ENCODE measurements around the gene TRIO.

Gene TRIO

GRCh38 chr5:14245132-14245925 lies 102.2 kb downstream of the TRIO start:
- no peak for DNase-seq (ENCODE audit: low read depth, low spot score)

GRCh38 chr5:14246350-14247053 lies 103.4 kb downstream of the TRIO start:
- DNase-seq (ENCODE audit: low read depth, low spot score), result no peak

- DNase-seq (ENCODE audit: low read depth, low spot score), result no peak
Measured at GRCh38 chr5:14247054-14247386, 103.9 kb downstream of the TRIO start.

- no peak for DNase-seq (ENCODE audit: low read depth, low spot score)
Measured at GRCh38 chr5:14249258-14250082, 106.3 kb downstream of the TRIO start.

- DNase-seq (ENCODE audit: low read depth, low spot score), result no peak
Measured at GRCh38 chr5:14250084-14250695, 107.0 kb downstream of the TRIO start.

- no peak for DNase-seq (ENCODE audit: low read depth, low spot score)
Measured at GRCh38 chr5:14250748-14251701, 107.9 kb downstream of the TRIO start.

DNA sequence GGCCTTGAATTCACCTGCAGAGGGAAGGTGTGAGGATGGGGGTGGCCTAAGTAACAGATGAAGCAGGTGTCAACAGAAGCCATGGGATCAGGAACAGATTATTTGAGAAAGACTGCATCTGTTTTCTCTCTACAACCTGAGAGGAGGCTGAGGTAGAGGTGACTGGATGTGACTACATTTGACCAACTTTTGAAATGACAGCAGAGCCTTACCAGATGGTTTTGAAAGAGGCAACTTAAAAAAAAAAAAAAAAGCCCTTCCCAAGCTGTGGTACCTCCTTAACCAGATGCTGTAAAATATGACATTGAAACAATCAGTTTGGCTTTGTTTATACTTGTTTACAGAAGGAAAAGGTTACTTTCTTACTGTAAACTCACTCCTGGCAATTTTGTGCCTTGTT lies 108.6 kb downstream of the TRIO start:
- DNase-seq (ENCODE audit: low read depth, low spot score), result no peak

- DNase-seq (ENCODE audit: low read depth, low spot score), result no peak
Measured at GRCh38 chr5:14252793-14253192, 109.7 kb downstream of the TRIO start.

GRCh38 chr5:14254686-14255085 lies 111.5 kb downstream of the TRIO start:
- no peak for DNase-seq (ENCODE audit: low read depth, low spot score)

DNA sequence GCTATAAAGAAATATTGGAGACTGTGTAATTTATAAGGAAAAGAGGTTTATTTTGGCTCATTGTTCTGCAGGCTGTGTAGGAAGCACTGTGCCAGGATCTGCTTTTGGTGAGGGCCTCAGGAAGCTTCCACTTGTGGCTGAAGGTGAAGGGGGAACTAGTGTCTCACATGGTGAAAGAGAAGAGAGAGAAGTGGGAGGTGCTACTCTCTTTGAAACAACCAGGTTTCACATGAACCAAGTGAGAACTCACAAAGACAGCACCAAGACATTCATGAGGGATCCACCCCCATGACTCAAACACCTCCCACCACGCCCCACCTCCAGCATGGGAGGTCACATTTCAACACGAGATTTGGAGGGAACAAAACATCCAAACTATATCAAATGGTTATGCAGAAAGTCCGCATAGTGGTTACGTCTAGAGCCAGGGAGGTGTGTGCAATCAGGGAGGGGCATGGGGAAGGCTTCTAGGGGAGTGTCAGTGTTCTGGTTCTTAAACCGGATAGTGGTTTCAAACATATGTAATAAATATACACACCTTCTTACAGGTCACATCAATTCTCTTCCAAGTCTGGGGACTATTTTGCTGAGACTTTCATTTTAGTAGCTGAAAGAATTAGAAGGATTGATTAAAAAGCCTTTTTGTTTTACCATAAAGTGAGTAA lies 113.0 kb downstream of the TRIO start:
- DNase-seq (ENCODE audit: low read depth, low spot score), result no peak

- DNase-seq (ENCODE audit: low read depth, low spot score), result no peak
Measured at GRCh38 chr5:14256756-14257393, 113.7 kb downstream of the TRIO start.

DNA sequence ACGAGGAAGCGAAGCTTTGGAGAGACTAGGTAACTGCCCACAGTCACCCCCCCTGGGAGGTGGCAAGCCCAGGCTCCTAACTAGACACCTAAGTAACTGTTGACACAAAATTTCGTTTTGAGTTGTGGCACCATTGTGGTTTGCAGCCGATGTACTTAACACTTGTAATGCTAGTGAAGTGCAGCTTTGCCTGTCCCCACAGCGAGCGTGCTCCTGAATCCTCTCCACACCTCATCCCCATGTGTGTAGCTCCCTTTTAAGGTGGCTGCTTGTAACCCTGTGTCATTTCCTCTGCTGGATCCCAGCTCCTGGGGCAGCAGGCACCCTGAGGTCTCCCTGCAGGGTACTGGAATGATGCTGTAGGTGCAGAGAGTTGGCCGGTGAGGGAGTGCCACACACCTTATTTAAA lies 114.9 kb downstream of the TRIO start:
- no peak for DNase-seq (ENCODE audit: low read depth, low spot score)

DNA sequence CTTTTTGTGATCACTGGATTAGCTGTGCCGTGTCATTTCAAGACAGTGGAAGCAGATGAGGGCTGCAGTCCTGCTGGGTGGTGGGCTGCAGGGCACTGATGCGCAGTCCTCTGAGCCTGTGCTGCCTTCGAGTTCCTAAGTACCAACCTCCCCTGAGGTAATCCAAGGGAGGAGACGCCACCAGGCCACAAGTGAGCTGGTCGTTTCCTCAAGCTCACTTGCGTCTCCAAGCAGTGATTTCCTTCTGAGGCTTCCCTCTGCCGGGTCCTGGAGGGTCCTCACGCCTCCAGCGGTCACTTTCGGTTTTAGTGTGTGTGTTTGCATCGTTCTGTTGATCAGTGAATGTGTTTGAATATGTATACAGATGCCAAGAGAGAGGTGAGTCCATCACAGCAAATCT lies 115.7 kb downstream of the TRIO start:
- no peak for DNase-seq (ENCODE audit: low read depth, low spot score)

- DNase-seq (ENCODE audit: low read depth, low spot score), result no peak
Measured at GRCh38 chr5:14260637-14261036, 117.5 kb downstream of the TRIO start.

DNA sequence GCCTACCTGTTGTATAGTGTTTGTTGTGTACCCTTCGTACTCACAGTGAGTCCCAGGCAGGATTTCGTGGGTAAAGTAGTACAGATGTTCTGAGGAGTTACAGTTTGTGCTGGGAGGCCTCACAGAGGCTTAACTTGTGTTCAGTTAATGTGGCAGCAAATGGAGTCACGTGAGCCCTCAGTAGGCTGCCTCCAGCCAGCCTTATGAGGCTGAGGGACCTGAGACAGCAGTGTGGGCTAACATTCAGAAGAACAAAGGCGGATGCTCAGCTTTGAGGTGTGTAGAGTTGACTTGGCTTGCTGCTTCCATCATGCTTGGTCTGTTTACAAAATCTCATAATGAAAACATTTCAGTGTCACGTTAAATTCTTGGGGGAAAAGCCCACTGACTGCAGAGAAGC lies 118.1 kb downstream of the TRIO start:
- no peak for DNase-seq (ENCODE audit: low read depth, low spot score)

DNA sequence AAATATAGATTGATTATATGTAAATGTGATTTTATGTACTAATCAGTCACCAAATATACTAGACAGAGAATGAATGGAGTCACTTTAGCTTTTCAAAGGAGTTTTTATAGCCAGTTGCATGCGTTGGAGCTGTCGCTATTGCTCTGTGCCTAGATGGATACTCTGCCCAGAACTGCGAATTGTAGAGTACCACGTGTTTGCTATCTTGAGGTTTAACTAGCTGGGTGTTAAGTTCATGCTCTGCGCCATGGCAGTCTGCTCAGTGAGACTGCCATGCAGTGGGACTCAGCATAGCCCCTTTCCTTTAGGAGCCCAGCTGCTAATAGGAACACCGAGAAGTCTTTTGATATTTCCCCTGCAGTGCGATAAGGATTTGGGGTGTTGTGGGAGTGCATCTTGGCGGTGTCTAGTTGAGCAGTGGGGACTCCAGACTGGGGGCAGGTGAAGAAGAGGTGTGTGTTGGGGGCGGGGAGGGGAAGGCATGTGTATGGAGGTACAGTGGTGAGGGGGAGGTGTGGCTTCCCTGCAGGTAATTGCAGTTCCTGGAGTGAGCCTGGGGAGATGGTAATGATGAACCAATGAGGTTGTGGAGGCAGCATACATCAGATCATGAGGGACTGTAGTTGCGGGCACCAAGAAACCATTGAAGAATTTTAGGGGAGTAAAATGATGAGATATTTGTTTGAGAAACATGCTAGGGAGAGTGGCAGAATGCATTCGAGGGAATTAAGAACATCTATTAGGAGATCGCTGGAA lies 118.9 kb downstream of the TRIO start:
- no peak for DNase-seq (ENCODE audit: low read depth, low spot score)

- no peak for DNase-seq (ENCODE audit: low read depth, low spot score)
Measured at GRCh38 chr5:14263113-14263512, 120.0 kb downstream of the TRIO start.

- no peak for DNase-seq (ENCODE audit: low read depth, low spot score)
Measured at GRCh38 chr5:14263699-14264098, 120.6 kb downstream of the TRIO start.

Data from smooth muscle cell of the brain vasculature (primary cell).